SK-N-SH (cell line): ENCODE results near the gene MTMR1. TPM values are rescaled to one million over a fixed set of nuclear protein-coding genes. Genes with fewer than 3 reads are reported as not detected.

Source experiments
- CTCF ChIA-PET: fragments of 300-600, 350-600 bp; formaldehyde crosslinking; extraction: SDS; loops from one replicate; lab custom pipeline; 2021; lab: Yijun Ruan, JAX
- POLR2A ChIA-PET: fragments of 350-600 bp; sonication (Branson Sonifier 250); formaldehyde crosslinking; extraction: SDS; loops from one replicate; lab custom pipeline; 2020; ENCODE audit warnings: antibody characterized with exemption, inconsistent platforms; lab: Yijun Ruan, JAX
- DNase-seq: peaks from one replicate; pipeline ENCODE4 v3.0.0; 2012
- H2AFZ ChIP-seq: fragments of 200-600 bp; sonication (generic); 2 replicates; pipeline ENCODE4 v1.8.1; 2016; ENCODE audit warnings: antibody characterized with exemption, mild to moderate bottlenecking, low read depth
- H3F3A ChIP-seq: fragments of 200-600 bp; sonication (generic); replicated peaks from 2 replicates; pipeline ENCODE3; 2016; ENCODE audit warnings: antibody characterized with exemption, mild to moderate bottlenecking; ENCODE audit not compliant: insufficient read depth
- H3K27ac ChIP-seq, 2 experiments: fragments of 200-500 bp in 1 of 2; fragments of 200-600 bp in 1 of 2; sonication (Bioruptor generic) in 1 of 2; sonication (generic), shearing (Covaris generic) in 1 of 2; 2 replicates each; pipeline versions ENCODE4 v1.5.1 to v1.6.1; 2014 to 2016; ENCODE audit warnings: low read depth in 2 of 2, inconsistent platforms in 1 of 2, low read length in 1 of 2, mild to moderate bottlenecking in 1 of 2, mixed read lengths in 1 of 2
- H3K27me3 ChIP-seq: fragments of 200-600 bp; sonication (generic), shearing (Covaris generic); 2 replicates; pipeline ENCODE4 v1.6.1; 2016; ENCODE audit warnings: mixed run types; ENCODE audit not compliant: insufficient read depth
- H3K36me3 ChIP-seq, 2 experiments: fragments of 200-500 bp in 1 of 2; fragments of 200-600 bp in 1 of 2; sonication (Bioruptor generic) in 1 of 2; sonication (generic) in 1 of 2; replicated peaks in 1 of 2; 2 replicates each; pipeline versions ENCODE3 to v1.5.1; 2014 to 2016; ENCODE audit warnings: low read length in 1 of 2, mild to moderate bottlenecking in 1 of 2; ENCODE audit not compliant: insufficient read depth in 2 of 2, control insufficient read depth in 1 of 2
- H3K4me1 ChIP-seq, 2 experiments: fragments of 200-500 bp in 1 of 2; fragments of 200-600 bp in 1 of 2; sonication (Bioruptor generic) in 1 of 2; sonication (generic), shearing (Covaris generic) in 1 of 2; 2 replicates each; pipeline versions ENCODE4 v1.5.1 to v1.6.1; 2014 to 2016; ENCODE audit warnings: low read depth in 1 of 2, low read length in 1 of 2, mixed run types in 1 of 2; ENCODE audit not compliant: insufficient read depth in 2 of 2, control insufficient read depth in 1 of 2
- H3K4me2 ChIP-seq: fragments of 200-600 bp; sonication (generic), shearing (Covaris generic); 2 replicates; pipeline ENCODE4 v1.6.1; 2017; ENCODE audit warnings: mixed run types
- H3K4me3 ChIP-seq, 2 experiments: fragments of 200-500 bp in 1 of 2; fragments of 200-600 bp in 1 of 2; sonication (Bioruptor generic) in 1 of 2; sonication (generic), shearing (Covaris generic) in 1 of 2; 2 replicates each; pipeline versions ENCODE4 v1.5.1 to v1.8.1; 2014 to 2016; ENCODE audit warnings: low read depth in 2 of 2, inconsistent platforms in 1 of 2, low read length in 1 of 2, mild to moderate bottlenecking in 1 of 2, mixed read lengths in 1 of 2, moderate library complexity in 1 of 2
- H3K79me2 ChIP-seq: fragments of 200-600 bp; sonication (generic); 2 replicates; pipeline ENCODE4 v1.8.1; 2017; ENCODE audit warnings: mild to moderate bottlenecking; ENCODE audit not compliant: insufficient read depth
- H3K9ac ChIP-seq: fragments of 200-600 bp; sonication (generic); 2 replicates; pipeline ENCODE4 v1.6.1; 2017; ENCODE audit warnings: mixed run types
- H3K9me2 ChIP-seq: fragments of 200-600 bp; sonication (generic); 2 replicates; pipeline ENCODE4 v1.6.1; 2017; ENCODE audit warnings: mixed run types
- H3K9me3 ChIP-seq: fragments of 200-600 bp; sonication (generic); 2 replicates; pipeline ENCODE4 v1.6.1; 2017; ENCODE audit warnings: mixed run types, mild to moderate bottlenecking, moderate library complexity
- H4K20me1 ChIP-seq: fragments of 200-600 bp; sonication (generic); 2 replicates; pipeline ENCODE4 v1.6.1; 2017; ENCODE audit warnings: mild to moderate bottlenecking, mixed run types; ENCODE audit not compliant: insufficient read depth
- CHD2 ChIP-seq: fragments of 150-350 bp; IDR thresholded peaks from 2 replicates; pipeline ENCODE4 v1.6.1; 2018; ENCODE audit warnings: low read length; ENCODE audit not compliant: partially characterized antibody
- ELF1 ChIP-seq: IDR thresholded peaks from 2 replicates; pipeline ENCODE4 v1.4.0; 2012
- EZH2phosphoT487 ChIP-seq: fragments of 200-600 bp; sonication (generic); IDR thresholded peaks from 2 replicates; pipeline ENCODE4 v1.6.1; 2017; ENCODE audit warnings: low read depth, mixed run types, mild to moderate bottlenecking, antibody characterized with exemption, moderate library complexity, borderline replicate concordance
- FOXM1 ChIP-seq: IDR thresholded peaks from 2 replicates; pipeline ENCODE4 v1.4.0; 2012; ENCODE audit warnings: low read depth, mild to moderate bottlenecking
- GABPA ChIP-seq: IDR thresholded peaks from 2 replicates; pipeline ENCODE4 v1.4.0; 2012; ENCODE audit warnings: low read depth, mild to moderate bottlenecking
- GATA2 ChIP-seq: sonication (generic); formaldehyde crosslinking; IDR thresholded peaks from 2 replicates; pipeline ENCODE4 v1.5.0; 2020; ENCODE audit warnings: mild to moderate bottlenecking, missing genetic modification reagents
- IRF3 ChIP-seq: fragments of 150-350 bp; IDR thresholded peaks from 2 replicates; pipeline ENCODE4 v1.6.1; 2016; ENCODE audit warnings: mild to moderate bottlenecking, low read depth, low read length
- MXI1 ChIP-seq: IDR thresholded peaks from 2 replicates; pipeline ENCODE4 v1.6.1; 2012; ENCODE audit warnings: mild to moderate bottlenecking, low read depth, low read length, improper control_type of control experiment
- NRF1 ChIP-seq: IDR thresholded peaks from 2 replicates; pipeline ENCODE4 v1.6.1; 2012; ENCODE audit warnings: low read depth, mild to moderate bottlenecking, low read length
- REST ChIP-seq: IDR thresholded peaks from 2 replicates; pipeline ENCODE4 v1.6.1; 2012; ENCODE audit warnings: mild to moderate bottlenecking, low read depth, low read length, moderate library complexity
- TCF12 ChIP-seq: IDR thresholded peaks from 2 replicates; pipeline ENCODE4 v1.4.0; 2012
- USF2 ChIP-seq: fragments of 150-350 bp; IDR thresholded peaks from 2 replicates; pipeline ENCODE4 v1.6.1; 2017; ENCODE audit warnings: antibody characterized with exemption, low read length, low read depth, borderline replicate concordance
- YY1 ChIP-seq: IDR thresholded peaks from 2 replicates; pipeline ENCODE4 v1.4.0; 2012; ENCODE audit warnings: low read depth, mild to moderate bottlenecking
- ZBTB33 ChIP-seq: IDR thresholded peaks from 2 replicates; pipeline ENCODE4 v1.4.0; 2012; ENCODE audit warnings: low read depth, borderline replicate concordance
- whole genome bisulfite sequencing: methylation state at CpG from one replicate; pipeline ENCODE4 v1.1.6; 2017; ENCODE audit warnings: low lambda C conversion rate; 5-methylcytosine and 5-hydroxymethylcytosine counted together
- polyA plus RNA-seq, 3 experiments: library from polyadenylated mRNA; depleted of rRNA; stranded (reverse); fragments of >200 nt; gene quantifications; 2 replicates each; pipeline ENCODE4 v1.2.3, GENCODE V29; 2012

Gene MTMR1
- polyA plus RNA-seq, 1 of the 3 experiments (the other 2 are of a cell fraction): 17.0 TPM

- H3K4me2 ChIP-seq: peak overlapping the region; percentile 86
- H3K27me3 ChIP-seq: no peaks in the 10 kb centered on the region
- no peaks in the 10 kb centered on the region for H3K9me2 ChIP-seq
- ChIA-PET POLR2A (no interaction called here), CTCF (interaction anchor here (1.9 to 3.4 kb wide), 2 partner anchors 10 to 26 kb away, joined by 6 to 16 read pairs; no protein-coding TSS in a partner anchor)
- H4K20me1 ChIP-seq: no peaks in the 10 kb centered on the region
- peak overlapping the region; percentile 55 to 61; a peak in 3 of 4 replicates for H3K27ac ChIP-seq
- H3K9ac ChIP-seq: peak overlapping the region; percentile 60
- DNase-seq: peak; percentile 82
- no peaks in the 10 kb centered on the region for H3K9me3 ChIP-seq
- WGBS: 15% methylated on average over 27 of the region's 42 CpGs
- H3K4me1 ChIP-seq: peaks cover 4 to 13% of the 10 kb centered on the region in 2 experiments; a peak in 1 of 4 replicates
- peaks cover 15% of the 10 kb centered on the region for H3F3A ChIP-seq
- TF ChIP-seq GABPA: peak; percentile 55
- TF ChIP-seq MXI1: 0 out of 2 replicates have a peak, but pooled peaks have one; percentile 5
- TF ChIP-seq NRF1: no peak
- no peak for TF ChIP-seq YY1
- no peak for TF ChIP-seq GATA2 (CRISPR knock-in tag)
- TF ChIP-seq USF2: no peak
- TF ChIP-seq CHD2: no peak
- no peak for TF ChIP-seq FOXM1
- TF ChIP-seq REST: no peak
- no peak for TF ChIP-seq ELF1
- no peak for TF ChIP-seq ZBTB33
- no peak for TF ChIP-seq EZH2phosphoT487
- TF ChIP-seq IRF3: no peak
- no peak for TF ChIP-seq TCF12
- H3K4me3 ChIP-seq: peak overlapping the region; percentile 60 to 62
- H2AFZ ChIP-seq: peak overlapping the region; percentile 83; the same call in 1 of the 2 replicates
- no peaks in the 10 kb centered on the region for H3K36me3 ChIP-seq
- no peaks in the 10 kb centered on the region for H3K79me2 ChIP-seq
Observed at GRCh38 chrX:150693725-150694574, 754 bp downstream of the MTMR1 start.
